Adipose tissue (tissue), 3 donors: ENCODE data around the gene GCNT1. TPM values are rescaled to one million over a fixed set of nuclear protein-coding genes. Genes with fewer than 3 reads are reported as not detected.
"Not testable (repeated sequence)": the region's sequence is repeated elsewhere in the genome, so short reads cannot be mapped to it uniquely, and the experiment has no call there.

Source experiments
- H3K27ac ChIP-seq: one replicate; pipeline ENCODE4 v1.5.1; 2013; ENCODE audit warnings: low read depth, low read length
- WGBS, 3 donors: extraction: QIAGEN DNeasy Blood & Tissue Kit; methylation state at CpG; one replicate each; pipeline ENCODE4 v1.1.7; 2013; 5-methylcytosine and 5-hydroxymethylcytosine counted together
- polyA plus RNA-seq, 3 donors: library from polyadenylated mRNA; stranded (reverse); fragments of 200-250 nt; gene quantifications; one replicate each; pipeline ENCODE4 v1.2.3, GENCODE V29; 2013
- donor health status: healthy with polysubstance abuse.
- donor health status: Bipolar disorder and iron deficiency.
- donor health status: healthy.

Gene GCNT1
- 1 to 10 TPM; 1.1 to 3.5 (median 2.1) TPM for polyA plus RNA-seq

GRCh38 chr9:76458903-76459693, at the start of gene GCNT1:
GCNT1 (plus strand) TSS chr9:76459182; CDS start chr9:76502382, 43,200 bp downstream.
- no peak within 1 kb of the TSS for H3K27ac ChIP-seq
- WGBS, 3 donors: 0 to 2% (median 1%) methylated on average over 52 to 65 of the region's 65 CpGs

GRCh38 chr9:76412638-76413037, 46.3 kb upstream of the GCNT1 start:
- WGBS, 3 donors: 49 to 63% (median 54%) methylated on average over 2 of the region's 2 CpGs
- H3K27ac ChIP-seq: no peak overlapping the region

GRCh38 chr9:76413658-76414057, 45.3 kb upstream of the GCNT1 start:
- H3K27ac ChIP-seq: no peak overlapping the region

- no peak overlapping the region for H3K27ac ChIP-seq
- WGBS, 3 donors: 57 to 71% (median 61%) methylated on average over 4 of the region's 4 CpGs
Measured at GRCh38 chr9:76414661-76415060, 44.3 kb upstream of the GCNT1 start.

- no peak overlapping the region for H3K27ac ChIP-seq
- 67 to 93% (median 67%) methylated on average over 2 of the region's 2 CpGs for WGBS, 3 donors
Measured at GRCh38 chr9:76415154-76415553, 43.8 kb upstream of the GCNT1 start.

- H3K27ac ChIP-seq: no peak overlapping the region
Measured at GRCh38 chr9:76415731-76416130, 43.3 kb upstream of the GCNT1 start.

GRCh38 chr9:76417394-76417793, 41.6 kb upstream of the GCNT1 start:
- 0 to 44% (median 38%) methylated on average over 1 of the region's 1 CpG for WGBS, 3 donors

GRCh38 chr9:76419782-76420380, 39.1 kb upstream of the GCNT1 start:
- WGBS, 3 donors: 68 to 77% (median 76%) methylated on average over 2 of the region's 2 CpGs
- H3K27ac ChIP-seq: no peak overlapping the region

More at GRCh38 chr9:76417394-76417793, 41.6 kb upstream of the GCNT1 start:
- no peak overlapping the region for H3K27ac ChIP-seq

- 50 to 60% (median 56%) methylated on average over 2 of the region's 2 CpGs for whole genome bisulfite sequencing, 3 donors
Measured at GRCh38 chr9:76423216-76424177, 35.5 kb upstream of the GCNT1 start.

GRCh38 chr9:76424491-76424890, 34.5 kb upstream of the GCNT1 start:
- WGBS, 3 donors: 95 to 98% (median 96%) methylated on average over 4 of the region's 4 CpGs
- no peak overlapping the region for H3K27ac ChIP-seq

More at GRCh38 chr9:76423216-76424177, 35.5 kb upstream of the GCNT1 start:
- H3K27ac ChIP-seq: no peak overlapping the region

GRCh38 chr9:76425677-76426453, 33.1 kb upstream of the GCNT1 start:
- WGBS, 3 donors: 90 to 92% (median 91%) methylated on average over 8 of the region's 8 CpGs
- no peak overlapping the region for H3K27ac ChIP-seq

- WGBS, 3 donors: 88 to 90% (median 88%) methylated on average over 7 of the region's 7 CpGs
- no peak overlapping the region for H3K27ac ChIP-seq
Measured at GRCh38 chr9:76426807-76427419, 32.1 kb upstream of the GCNT1 start.

GRCh38 chr9:76431601-76432000, 27.4 kb upstream of the GCNT1 start:
- WGBS, 3 donors: 85 to 91% (median 85%) methylated on average over 8 of the region's 8 CpGs
- no peak overlapping the region for H3K27ac ChIP-seq

GRCh38 chr9:76433406-76433805, 25.6 kb upstream of the GCNT1 start:
- 84 to 97% (median 92%) methylated on average over 5 of the region's 5 CpGs for WGBS, 3 donors
- H3K27ac ChIP-seq: no peak overlapping the region

GRCh38 chr9:76433836-76434235, 25.1 kb upstream of the GCNT1 start:
- H3K27ac ChIP-seq: no peak overlapping the region
- 82 to 88% (median 83%) methylated on average over 3 of the region's 3 CpGs for WGBS, 3 donors

GRCh38 chr9:76434897-76435296, 24.1 kb upstream of the GCNT1 start:
- H3K27ac ChIP-seq: not testable (repeated sequence)
- WGBS, 3 donors: 86 to 93% (median 87%) methylated on average over 6 of the region's 6 CpGs

GRCh38 chr9:76437017-76437699, 21.8 kb upstream of the GCNT1 start:
- H3K27ac ChIP-seq: not testable (repeated sequence)
- WGBS, 3 donors: 83 to 89% (median 87%) methylated on average over 9 of the region's 9 CpGs
